HEK293 (cell line): ENCODE measurements around the gene PHAF1.

ENCODE experiments used
- CTCF ChIA-PET: fragments of 350-600 bp; formaldehyde crosslinking; extraction: SDS; loops from one replicate; lab custom pipeline; 2021; ENCODE audit warnings: antibody characterized with exemption; lab: Yijun Ruan, JAX
- POLR2A ChIA-PET: fragments of 300-600 bp; formaldehyde crosslinking; extraction: SDS; loops from one replicate; lab custom pipeline; 2020; ENCODE audit warnings: antibody characterized with exemption, inconsistent platforms; lab: Yijun Ruan, JAX
- H3K27ac ChIP-seq: fragments of 200-500 bp; sonication (Bioruptor generic); 2 replicates; pipeline ENCODE4 v1.5.1; 2014; ENCODE audit warnings: low read depth, low read length, control low read depth, inconsistent platforms; ENCODE audit errors: extremely low read depth
- H3K36me3 ChIP-seq, 2 experiments: fragments of 200-500 bp in 1 of 2; sonication (Bioruptor generic) in 1 of 2; 1 replicate in 1 of 2; 2 replicates in 1 of 2; pipeline ENCODE4 v1.5.1; 2014 to 2017; ENCODE audit warnings: inconsistent platforms in 2 of 2, low read length in 2 of 2; ENCODE audit not compliant: control insufficient read depth in 2 of 2, insufficient read depth in 1 of 2
- H3K4me1 ChIP-seq: fragments of 200-500 bp; sonication (Bioruptor generic); 2 replicates; pipeline ENCODE4 v1.5.1; 2014; ENCODE audit warnings: mild to moderate bottlenecking, low read length, inconsistent platforms; ENCODE audit not compliant: control insufficient read depth, insufficient read depth
- H3K4me3 ChIP-seq: 2 replicates; pipeline ENCODE4 v1.5.1; 2011; ENCODE audit warnings: low read depth, mild to moderate bottlenecking, control low read depth, low read length, moderate library complexity
- H3K9me3 ChIP-seq: fragments of 200-500 bp; sonication (Bioruptor generic); 2 replicates; pipeline ENCODE4 v1.5.1; 2014; ENCODE audit warnings: low read depth, low read length, inconsistent platforms; ENCODE audit not compliant: control insufficient read depth, insufficient read depth
- HOXC10 ChIP-seq: sonication (generic); formaldehyde crosslinking; IDR thresholded peaks from 2 replicates; pipeline ENCODE4 v1.8.1; 2023; ENCODE audit warnings: mild to moderate bottlenecking, missing genetic modification reagents
- KLF1 ChIP-seq: fragments of 450-650 bp; formaldehyde crosslinking; IDR thresholded peaks from 2 replicates; pipeline ENCODE4 v1.5.1; 2016; ENCODE audit warnings: missing biosample characterization, missing genetic modification characterization
- SCRT2 ChIP-seq: fragments of 450-650 bp; formaldehyde crosslinking; IDR thresholded peaks from 2 replicates; pipeline ENCODE4 v1.5.1; 2016; ENCODE audit warnings: missing biosample characterization, missing genetic modification characterization
- TCF7L2 ChIP-seq: IDR thresholded peaks from 2 replicates; pipeline ENCODE4 v1.6.1; 2011; ENCODE audit warnings: low read depth, mild to moderate bottlenecking, inconsistent platforms, low read length, moderate library complexity, borderline replicate concordance
- ZNF169 ChIP-seq: fragments of 450-650 bp; formaldehyde crosslinking; IDR thresholded peaks from 2 replicates; pipeline ENCODE4 v1.5.1; 2016; ENCODE audit warnings: missing biosample characterization, missing genetic modification characterization
- ZNF248 ChIP-seq: fragments of 450-650 bp; formaldehyde crosslinking; IDR thresholded peaks from 2 replicates; pipeline ENCODE4 v1.5.1; 2017; ENCODE audit warnings: missing biosample characterization, missing genetic modification characterization
- ZNF555 ChIP-seq: fragments of 450-650 bp; formaldehyde crosslinking; conservative IDR thresholded peaks from 2 replicates; pipeline ENCODE4 v1.5.1; 2017; ENCODE audit warnings: missing biosample characterization, mild to moderate bottlenecking, missing genetic modification characterization, inconsistent platforms
- ZNF560 ChIP-seq: fragments of 450-650 bp; formaldehyde crosslinking; IDR thresholded peaks from 2 replicates; pipeline ENCODE4 v1.5.1; 2017; ENCODE audit warnings: missing biosample characterization, missing genetic modification characterization, borderline replicate concordance
- ZNF621 ChIP-seq: fragments of 450-650 bp; formaldehyde crosslinking; IDR thresholded peaks from 2 replicates; pipeline ENCODE4 v1.5.1; 2017; ENCODE audit warnings: missing biosample characterization, missing genetic modification characterization
- ZNF626 ChIP-seq: fragments of 450-650 bp; sonication (Bioruptor Pico); formaldehyde crosslinking; IDR thresholded peaks from 2 replicates; pipeline ENCODE4 v1.5.1; 2018; ENCODE audit warnings: missing biosample characterization, missing genetic modification characterization, inconsistent platforms
- ZNF658 ChIP-seq: fragments of 450-650 bp; formaldehyde crosslinking; IDR thresholded peaks from 2 replicates; pipeline ENCODE4; 2016; ENCODE audit warnings: missing biosample characterization, missing genetic modification characterization
- TF ChIP-seq, protein P1 (sequence below): fragments of 450-650 bp; formaldehyde crosslinking; IDR thresholded peaks from 2 replicates; pipeline ENCODE4 v1.5.1; 2016; ENCODE audit warnings: missing biosample characterization, missing genetic modification characterization
- TF ChIP-seq, protein P2 (sequence below): fragments of 450-650 bp; formaldehyde crosslinking; IDR thresholded peaks from 2 replicates; pipeline ENCODE4 v1.5.1; 2016; ENCODE audit warnings: missing biosample characterization, missing genetic modification characterization
- TF ChIP-seq, protein P3 (sequence below): fragments of 450-650 bp; formaldehyde crosslinking; IDR thresholded peaks from 2 replicates; pipeline ENCODE4 v1.5.1; 2016; ENCODE audit warnings: missing biosample characterization, missing genetic modification characterization
- TF ChIP-seq, protein P4 (sequence below): fragments of 450-650 bp; formaldehyde crosslinking; IDR thresholded peaks from 2 replicates; pipeline ENCODE4 v1.5.1; 2017; ENCODE audit warnings: missing biosample characterization, missing genetic modification characterization

Gene PHAF1

DNA sequence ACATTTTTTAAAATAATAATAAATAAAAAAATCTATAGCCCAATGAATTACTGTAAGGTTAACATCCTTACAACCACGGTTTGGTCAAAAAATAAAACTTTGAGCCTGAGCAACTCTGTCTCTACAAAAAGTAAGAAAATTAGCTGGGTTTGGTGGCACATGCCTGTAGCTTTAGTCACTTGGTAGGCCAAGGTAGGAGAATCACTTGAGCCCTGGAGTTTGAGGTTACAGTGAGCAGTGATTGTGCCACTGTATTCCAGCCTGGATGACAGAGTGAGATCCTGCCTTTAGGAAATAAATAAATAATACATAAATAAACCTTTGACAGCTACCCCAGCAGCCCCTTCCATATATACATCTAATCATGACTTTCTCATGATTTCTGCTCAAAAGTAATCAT, 26.9 kb upstream of the PHAF1 start:
- no peak for TF ChIP-seq HOXC10
- TF ChIP-seq KLF1 (tag by site-specific recombination), result no peak
- TF ChIP-seq TCF7L2, result no peak
- TF ChIP-seq, protein P1, sequence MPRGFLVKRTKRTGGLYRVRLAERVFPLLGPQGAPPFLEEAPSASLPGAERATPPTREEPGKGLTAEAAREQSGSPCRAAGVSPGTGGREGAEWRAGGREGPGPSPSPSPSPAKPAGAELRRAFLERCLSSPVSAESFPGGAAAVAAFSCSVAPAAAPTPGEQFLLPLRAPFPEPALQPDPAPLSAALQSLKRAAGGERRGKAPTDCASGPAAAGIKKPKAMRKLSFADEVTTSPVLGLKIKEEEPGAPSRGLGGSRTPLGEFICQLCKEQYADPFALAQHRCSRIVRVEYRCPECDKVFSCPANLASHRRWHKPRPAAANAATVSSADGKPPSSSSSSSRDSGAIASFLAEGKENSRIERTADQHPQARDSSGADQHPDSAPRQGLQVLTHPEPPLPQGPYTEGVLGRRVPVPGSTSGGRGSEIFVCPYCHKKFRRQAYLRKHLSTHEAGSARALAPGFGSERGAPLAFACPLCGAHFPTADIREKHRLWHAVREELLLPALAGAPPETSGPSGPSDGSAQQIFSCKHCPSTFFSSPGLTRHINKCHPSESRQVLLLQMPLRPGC (tag by site-specific recombination), result no peak
- TF ChIP-seq ZNF626, result no peak
- TF ChIP-seq ZNF560, result no peak
- CTCF ChIA-PET, result interaction anchor here (0.9 to 2.4 kb wide), 2 partner anchors 18 to 65 kb away, joined by 3 to 9 read pairs; no protein-coding TSS in a partner anchor
- Histone ChIP-seq H3K9me3 (no peaks in the 10 kb centered on the region), H3K4me3 (no peak overlapping the region), H3K36me3 (peaks cover 10 to 12% of the 10 kb centered on the region in 2 experiments), H3K4me1 (no peaks in the 10 kb centered on the region), H3K27ac (no peak overlapping the region)
- POLR2A ChIA-PET, result interaction anchor here (0.6 kb wide), 1 partner anchor 8 kb away, joined by 4 read pairs; no protein-coding TSS in a partner anchor

DNA sequence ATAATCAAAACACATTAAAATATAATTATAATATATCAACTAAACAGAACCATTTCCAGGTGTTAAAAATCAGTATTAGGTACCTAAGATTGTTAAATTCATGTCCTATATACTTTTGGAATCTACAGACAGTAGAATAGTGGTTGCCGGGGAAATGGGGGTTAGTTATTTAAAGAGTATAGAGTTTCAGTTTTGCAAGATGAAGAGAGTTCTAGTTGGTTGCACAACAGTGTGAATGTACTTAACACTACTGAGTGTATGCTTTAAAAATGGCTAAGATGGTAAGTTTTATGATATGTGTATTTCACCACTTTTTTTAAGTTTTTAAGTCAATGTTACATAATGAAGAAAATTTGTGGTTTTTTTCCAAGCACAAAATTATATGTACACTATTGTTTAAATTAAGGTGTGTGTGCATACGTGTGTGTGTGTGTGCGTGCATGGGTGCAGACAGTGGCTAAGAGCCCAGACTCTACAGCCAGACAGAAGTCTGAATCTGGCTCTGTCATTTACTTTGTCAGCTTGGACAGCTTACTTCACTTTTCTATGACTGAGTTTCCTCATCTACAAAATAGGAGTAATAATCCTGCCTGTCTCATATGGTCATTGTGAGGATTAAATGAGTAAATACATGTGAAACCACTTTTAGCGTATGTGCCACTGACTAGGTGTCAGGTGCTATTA, 25.3 kb upstream of the PHAF1 start:
- Histone ChIP-seq H3K9me3 (no peaks in the 10 kb centered on the region), H3K36me3 (peaks cover 3 to 7% of the 10 kb centered on the region in 2 experiments), H3K4me3 (no peak overlapping the region), H3K4me1 (0 out of 2 replicates have a peak, but pooled peaks cover 4% of the 10 kb centered on the region), H3K27ac (no peak overlapping the region)
- no peak for TF ChIP-seq ZNF658 (tag by site-specific recombination)
- no peak for TF ChIP-seq SCRT2
- TF ChIP-seq ZNF169 (tag by site-specific recombination), result no peak
- no peak for TF ChIP-seq ZNF248 (tag by site-specific recombination)
- TF ChIP-seq, protein P2, sequence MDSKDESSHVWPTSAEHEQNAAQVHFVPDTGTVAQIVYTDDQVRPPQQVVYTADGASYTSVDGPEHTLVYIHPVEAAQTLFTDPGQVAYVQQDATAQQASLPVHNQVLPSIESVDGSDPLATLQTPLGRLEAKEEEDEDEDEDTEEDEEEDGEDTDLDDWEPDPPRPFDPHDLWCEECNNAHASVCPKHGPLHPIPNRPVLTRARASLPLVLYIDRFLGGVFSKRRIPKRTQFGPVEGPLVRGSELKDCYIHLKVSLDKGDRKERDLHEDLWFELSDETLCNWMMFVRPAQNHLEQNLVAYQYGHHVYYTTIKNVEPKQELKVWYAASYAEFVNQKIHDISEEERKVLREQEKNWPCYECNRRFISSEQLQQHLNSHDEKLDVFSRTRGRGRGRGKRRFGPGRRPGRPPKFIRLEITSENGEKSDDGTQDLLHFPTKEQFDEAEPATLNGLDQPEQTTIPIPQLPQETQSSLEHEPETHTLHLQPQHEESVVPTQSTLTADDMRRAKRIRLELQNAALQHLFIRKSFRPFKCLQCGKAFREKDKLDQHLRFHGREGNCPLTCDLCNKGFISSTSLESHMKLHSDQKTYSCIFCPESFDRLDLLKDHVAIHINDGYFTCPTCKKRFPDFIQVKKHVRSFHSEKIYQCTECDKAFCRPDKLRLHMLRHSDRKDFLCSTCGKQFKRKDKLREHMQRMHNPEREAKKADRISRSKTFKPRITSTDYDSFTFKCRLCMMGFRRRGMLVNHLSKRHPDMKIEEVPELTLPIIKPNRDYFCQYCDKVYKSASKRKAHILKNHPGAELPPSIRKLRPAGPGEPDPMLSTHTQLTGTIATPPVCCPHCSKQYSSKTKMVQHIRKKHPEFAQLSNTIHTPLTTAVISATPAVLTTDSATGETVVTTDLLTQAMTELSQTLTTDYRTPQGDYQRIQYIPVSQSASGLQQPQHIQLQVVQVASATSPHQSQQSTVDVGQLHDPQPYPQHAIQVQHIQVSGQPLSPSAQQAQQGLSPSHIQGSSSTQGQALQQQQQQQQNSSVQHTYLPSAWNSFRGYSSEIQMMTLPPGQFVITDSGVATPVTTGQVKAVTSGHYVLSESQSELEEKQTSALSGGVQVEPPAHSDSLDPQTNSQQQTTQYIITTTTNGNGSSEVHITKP (tag by site-specific recombination), result no peak
- TF ChIP-seq, protein P3, sequence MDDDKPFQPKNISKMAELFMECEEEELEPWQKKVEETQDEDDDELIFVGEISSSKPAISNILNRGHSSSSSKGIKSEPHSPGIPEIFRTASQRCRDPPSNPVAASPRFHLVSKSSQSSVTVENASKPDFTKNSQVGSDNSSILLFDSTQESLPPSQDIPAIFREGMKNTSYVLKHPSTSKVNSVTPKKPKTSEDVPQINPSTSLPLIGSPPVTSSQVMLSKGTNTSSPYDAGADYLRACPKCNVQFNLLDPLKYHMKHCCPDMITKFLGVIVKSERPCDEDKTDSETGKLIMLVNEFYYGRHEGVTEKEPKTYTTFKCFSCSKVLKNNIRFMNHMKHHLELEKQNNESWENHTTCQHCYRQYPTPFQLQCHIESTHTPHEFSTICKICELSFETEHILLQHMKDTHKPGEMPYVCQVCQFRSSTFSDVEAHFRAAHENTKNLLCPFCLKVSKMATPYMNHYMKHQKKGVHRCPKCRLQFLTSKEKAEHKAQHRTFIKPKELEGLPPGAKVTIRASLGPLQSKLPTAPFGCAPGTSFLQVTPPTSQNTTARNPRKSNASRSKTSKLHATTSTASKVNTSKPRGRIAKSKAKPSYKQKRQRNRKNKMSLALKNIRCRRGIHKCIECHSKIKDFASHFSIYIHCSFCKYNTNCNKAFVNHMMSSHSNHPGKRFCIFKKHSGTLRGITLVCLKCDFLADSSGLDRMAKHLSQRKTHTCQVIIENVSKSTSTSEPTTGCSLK (tag by site-specific recombination), result no peak
- TF ChIP-seq ZNF555 (tag by site-specific recombination), result no peak
- TF ChIP-seq, protein P4, sequence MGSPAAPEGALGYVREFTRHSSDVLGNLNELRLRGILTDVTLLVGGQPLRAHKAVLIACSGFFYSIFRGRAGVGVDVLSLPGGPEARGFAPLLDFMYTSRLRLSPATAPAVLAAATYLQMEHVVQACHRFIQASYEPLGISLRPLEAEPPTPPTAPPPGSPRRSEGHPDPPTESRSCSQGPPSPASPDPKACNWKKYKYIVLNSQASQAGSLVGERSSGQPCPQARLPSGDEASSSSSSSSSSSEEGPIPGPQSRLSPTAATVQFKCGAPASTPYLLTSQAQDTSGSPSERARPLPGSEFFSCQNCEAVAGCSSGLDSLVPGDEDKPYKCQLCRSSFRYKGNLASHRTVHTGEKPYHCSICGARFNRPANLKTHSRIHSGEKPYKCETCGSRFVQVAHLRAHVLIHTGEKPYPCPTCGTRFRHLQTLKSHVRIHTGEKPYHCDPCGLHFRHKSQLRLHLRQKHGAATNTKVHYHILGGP (tag by site-specific recombination), result no peak
- TF ChIP-seq ZNF621 (tag by site-specific recombination), result no peak
- POLR2A ChIA-PET, result no interaction called here
- CTCF ChIA-PET, result interaction anchor here (1.1 kb wide), 1 partner anchor 101 kb away, joined by 3 read pairs; no protein-coding TSS in a partner anchor
